Activated CD4-positive, alpha-beta T cell treated with anti-CD3 and anti-CD28 coated beads for 4 hours (primary cell): ENCODE data around the gene SPAG9.

Experiments
- DNase-seq, 2 donors: peaks; one replicate each; pipeline ENCODE4 v3.0.0-alpha.2; 2020

Gene SPAG9

DNA sequence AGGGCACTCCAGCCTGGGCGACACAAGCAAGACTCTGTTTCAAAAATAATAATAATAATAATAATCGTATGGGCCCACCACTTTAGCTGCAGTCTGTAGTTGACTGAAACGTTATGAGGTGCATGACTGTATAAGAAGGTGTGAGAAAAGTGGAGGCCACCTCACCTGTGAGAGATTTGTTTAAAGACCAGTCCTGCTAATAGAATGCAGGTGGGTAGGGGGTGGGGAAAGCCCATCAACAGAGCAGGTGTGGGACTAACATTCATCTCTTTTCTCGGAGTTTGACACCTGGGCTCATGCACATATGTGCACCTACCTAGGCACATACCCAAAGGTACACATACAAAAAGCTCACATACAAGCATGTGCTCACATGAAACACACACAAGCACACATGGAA lies 186.5 kb downstream of the SPAG9 start:
- DNase-seq: no peak

DNA sequence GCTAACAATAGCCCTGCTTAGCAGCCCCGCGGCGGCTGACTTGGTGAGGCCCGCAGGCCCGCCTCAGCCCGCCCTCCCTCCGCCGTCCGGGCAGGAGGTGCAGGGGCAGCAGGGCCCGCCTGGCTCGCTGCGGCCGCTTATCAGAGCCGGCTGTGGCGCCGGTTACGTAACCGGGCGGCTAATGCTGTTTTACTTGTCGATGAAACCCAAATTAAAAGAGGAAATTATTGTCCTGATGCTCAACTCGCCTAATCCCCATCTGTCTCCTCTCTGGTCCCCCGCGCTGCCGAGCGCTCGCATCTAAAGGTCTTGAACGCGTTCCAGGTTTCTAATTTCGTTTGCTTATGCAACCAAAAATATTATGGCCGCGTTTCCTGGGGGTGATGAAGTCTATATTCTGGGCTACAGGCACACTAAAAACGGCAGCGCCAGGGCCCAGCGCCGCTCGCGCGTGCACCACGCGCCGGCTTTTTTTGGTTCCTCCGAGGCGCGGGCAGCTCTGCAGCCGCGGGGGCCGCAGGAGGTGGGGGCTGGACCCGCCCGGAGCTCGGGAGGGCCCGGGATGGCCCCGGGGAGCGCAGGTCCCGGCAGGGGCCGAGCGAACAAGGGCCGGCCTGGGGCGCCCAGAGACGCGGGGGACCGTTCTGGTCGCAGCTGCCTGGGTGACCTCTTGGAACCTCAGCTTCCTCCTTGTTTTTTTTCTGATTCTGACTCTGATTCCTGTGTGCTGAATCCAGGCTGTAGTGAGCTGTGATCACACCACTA lies 189.3 kb downstream of the SPAG9 start:
- peak; percentile 32 to 38 for DNase-seq

DNA sequence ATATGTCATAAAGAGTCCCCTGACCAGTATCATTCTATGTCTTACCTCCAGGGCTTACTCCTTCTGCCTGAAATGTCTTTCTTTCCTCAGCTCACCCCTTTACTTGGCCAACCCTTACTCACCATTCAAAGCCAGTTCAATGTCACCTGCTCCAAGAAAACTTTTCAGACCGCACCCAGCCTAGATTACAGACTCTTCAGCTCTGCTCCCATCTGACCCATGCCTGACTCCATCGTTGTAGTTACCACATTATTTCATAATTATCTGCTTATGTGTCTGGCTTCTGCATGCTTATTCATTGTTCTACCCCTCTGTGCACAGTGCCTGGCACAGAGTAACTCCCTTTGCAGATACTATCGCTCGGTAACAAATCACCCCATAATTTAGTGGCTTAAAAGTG lies 192.0 kb downstream of the SPAG9 start:
- no peak for DNase-seq

DNA sequence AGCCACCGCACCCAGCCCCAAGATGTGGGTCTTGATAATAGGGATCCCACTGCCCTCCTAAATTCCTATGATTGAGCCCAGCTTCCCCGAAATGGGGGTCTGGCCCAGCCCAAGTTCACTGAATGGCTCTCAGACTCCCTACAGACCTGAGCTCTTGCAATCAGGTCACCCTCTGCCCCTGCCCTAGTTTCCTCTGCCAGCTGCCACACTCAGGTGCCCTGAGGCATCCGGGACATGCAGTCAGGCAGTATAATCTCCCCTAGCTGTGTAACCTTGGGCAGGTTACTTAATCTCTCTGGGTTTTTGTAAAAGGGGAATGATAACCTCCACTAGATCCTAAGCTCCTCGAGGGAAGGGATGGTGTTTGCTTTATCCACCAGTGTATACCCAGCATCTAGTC lies 193.4 kb downstream of the SPAG9 start:
- DNase-seq: no peak

DNA sequence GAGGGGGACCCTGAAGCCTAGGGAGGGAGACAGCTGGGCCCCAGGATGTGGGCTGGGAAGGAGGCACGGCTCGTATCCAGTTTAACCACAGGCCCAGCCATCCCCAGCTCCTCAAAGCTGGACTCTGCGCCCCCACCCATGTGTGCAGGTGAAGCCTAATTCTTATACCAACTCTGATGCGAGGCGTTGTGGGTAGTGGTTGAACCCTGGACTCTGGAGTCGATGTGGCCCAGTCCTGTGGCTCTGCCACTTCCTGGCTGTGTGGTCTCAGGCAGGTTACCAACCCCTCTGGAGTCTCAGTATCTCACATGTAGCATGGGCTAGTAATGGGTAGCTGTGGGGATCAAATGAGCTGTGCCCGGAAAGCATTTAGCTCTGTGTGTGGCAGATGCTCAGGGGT lies 194.1 kb downstream of the SPAG9 start:
- no peak for DNase-seq

DNA sequence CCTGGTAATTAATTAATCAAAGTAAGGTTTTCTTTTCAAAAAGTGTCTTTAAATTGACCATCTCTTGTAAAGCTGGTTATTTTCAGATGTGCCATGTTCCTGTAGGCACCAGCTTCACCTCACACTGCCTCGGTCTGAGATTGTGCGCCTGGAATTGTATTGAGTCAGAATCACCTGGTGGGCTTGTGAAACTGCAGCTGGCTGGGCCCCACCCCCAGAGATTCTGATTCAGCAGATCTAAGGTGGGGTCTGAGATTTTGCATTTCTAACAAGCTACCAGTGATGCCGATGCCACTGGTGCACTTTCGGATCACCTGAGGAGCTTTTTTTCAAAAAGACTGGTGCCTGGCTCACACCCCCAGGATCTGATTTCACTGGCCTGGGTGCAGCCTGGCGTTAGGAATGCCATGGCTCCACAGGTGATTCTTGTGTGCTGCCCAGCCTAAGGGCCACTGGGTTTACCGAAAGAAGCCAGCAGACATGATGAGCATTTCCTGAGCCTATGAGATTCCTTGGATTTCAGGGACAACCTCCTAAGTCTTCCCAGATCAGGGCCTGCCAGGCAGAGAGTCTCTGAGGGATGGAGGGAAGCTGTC lies 195.3 kb downstream of the SPAG9 start:
- DNase-seq: no peak

DNA sequence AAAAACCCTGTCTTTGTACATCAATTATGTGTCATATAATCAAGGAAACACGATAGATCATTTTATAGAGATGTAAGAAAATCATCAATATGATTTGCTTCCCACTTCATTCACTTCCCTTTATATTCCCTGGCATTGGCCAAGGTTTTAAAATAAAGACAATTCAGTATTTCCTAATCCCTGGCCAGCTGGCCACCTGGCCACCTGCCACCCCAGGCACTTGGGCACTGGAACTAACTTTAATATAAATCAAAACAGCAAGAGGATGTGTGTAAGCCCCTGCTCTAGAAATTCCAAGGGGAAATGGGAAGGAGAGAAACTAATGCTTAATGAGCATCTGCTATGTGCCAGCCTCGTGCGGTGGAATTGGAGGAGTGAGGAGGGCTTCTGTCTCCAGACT lies 195.9 kb downstream of the SPAG9 start:
- DNase-seq: no peak

- DNase-seq: no peak
Observed at GRCh38 chr17:50924300-50924699, 196.4 kb downstream of the SPAG9 start.

- DNase-seq: no peak
Observed at GRCh38 chr17:50923611-50924010, 197.1 kb downstream of the SPAG9 start.

DNA sequence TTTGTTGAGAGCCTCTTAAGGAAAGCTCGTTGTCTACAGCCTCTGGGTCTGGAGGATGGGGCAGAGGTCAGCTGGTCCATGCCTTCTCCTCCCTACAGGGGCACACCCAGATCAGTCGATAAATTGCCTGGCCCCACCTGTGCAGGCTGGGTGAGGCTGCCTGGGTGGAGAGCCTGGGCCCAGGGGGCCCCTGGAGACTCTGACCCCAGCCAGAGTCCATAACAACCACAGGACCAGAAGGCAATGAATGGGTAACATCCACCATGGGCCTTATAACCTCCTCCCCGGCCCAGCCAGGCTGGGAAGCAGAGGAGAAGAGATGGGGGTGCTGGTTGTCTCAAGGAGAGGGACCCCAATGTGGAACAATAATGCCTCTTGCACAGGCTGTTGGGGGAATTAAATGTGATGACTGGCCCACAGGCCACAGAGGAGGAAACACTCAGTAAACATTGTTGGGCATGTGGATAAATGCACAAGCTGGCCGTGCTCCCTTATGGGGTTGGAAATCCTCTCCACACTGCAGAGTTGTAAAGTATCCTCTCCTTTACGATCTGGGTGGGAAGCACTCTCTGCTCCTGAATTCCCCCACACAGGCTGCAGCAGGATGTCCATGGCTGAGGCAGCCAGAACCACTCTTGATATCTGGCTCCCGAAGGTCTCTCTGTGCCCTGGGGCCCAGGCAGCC lies 197.8 kb downstream of the SPAG9 start:
- no peak for DNase-seq

DNA sequence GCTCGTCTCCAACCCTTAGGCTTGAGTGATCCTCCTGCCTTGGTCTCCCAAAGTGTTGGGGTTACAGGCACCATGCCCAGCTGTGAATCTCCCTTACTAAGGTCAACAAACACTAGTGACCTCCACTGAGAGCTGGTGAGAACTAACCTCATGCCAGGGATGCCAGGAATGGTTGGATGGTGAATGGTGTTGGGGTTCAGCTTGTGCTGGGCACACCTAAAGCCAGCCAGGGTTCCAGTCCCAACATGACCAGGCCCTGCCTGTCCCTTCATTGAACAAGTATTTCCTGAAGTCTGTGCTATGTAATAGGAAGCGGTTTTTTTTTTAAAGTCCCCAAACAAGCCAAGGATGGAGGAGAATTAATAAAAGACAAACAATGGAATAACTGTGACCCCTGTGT lies 198.6 kb downstream of the SPAG9 start:
- DNase-seq: no peak

GRCh38 chr17:50920891-50921586 lies 199.6 kb downstream of the SPAG9 start:
- DNase-seq: no peak

- DNase-seq: no peak
Observed at GRCh38 chr17:50920041-50920410, 200.6 kb downstream of the SPAG9 start.

DNA sequence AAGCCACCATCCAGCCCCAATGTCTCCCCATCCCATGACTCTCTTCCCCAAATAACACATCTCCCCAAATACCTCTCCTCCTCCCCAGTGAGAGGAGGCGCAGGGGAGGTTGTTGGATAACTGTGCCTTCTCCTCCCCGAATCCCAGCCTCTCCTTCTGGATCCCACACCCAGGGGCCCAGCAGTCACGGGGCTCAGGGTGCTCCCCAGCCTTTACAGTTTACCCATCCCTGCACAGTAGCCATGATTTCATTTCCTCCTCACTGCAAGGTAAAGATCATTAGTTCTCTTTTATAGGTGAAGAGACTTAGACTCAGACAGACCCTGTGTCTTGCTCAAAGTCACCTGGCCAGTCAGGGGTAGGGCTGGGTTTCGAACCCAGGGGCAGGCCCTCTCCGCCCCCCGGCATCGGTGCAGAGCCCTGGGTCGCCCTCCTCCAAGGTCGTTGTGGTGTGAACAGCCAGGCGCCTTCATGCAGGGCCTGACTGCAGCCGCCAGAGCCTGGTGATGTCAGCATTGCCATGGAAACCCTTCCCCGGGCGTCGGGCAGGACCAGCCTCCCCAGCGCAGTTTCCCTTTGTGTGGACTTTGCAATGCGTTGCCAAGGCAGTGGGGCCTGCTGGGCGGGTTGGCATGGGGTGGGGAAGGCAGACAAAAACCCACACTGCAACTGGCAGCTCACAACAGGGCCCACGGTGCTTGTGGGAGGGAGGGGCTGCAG lies 201.2 kb downstream of the SPAG9 start:
- peak; percentile 59 to 74 for DNase-seq

DNA sequence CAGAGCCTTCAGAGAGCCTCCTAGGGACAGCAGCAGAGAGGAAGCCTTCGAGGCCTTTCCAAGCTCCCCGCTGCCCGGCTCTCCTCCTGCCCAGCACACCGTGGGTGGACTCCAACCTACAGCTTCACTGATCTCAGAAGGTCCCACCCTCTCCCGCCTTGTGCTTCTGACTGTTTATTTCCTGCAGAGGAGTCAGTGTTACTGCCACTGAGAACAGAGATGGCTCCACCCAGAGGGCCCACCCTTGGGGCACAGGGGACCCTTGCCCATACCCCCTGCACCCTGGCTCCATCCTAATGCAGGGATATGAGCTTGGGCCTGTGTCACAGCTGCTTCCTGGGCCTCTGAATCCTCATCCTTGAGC lies 201.8 kb downstream of the SPAG9 start:
- DNase-seq: peak; percentile 22 to 53

DNA sequence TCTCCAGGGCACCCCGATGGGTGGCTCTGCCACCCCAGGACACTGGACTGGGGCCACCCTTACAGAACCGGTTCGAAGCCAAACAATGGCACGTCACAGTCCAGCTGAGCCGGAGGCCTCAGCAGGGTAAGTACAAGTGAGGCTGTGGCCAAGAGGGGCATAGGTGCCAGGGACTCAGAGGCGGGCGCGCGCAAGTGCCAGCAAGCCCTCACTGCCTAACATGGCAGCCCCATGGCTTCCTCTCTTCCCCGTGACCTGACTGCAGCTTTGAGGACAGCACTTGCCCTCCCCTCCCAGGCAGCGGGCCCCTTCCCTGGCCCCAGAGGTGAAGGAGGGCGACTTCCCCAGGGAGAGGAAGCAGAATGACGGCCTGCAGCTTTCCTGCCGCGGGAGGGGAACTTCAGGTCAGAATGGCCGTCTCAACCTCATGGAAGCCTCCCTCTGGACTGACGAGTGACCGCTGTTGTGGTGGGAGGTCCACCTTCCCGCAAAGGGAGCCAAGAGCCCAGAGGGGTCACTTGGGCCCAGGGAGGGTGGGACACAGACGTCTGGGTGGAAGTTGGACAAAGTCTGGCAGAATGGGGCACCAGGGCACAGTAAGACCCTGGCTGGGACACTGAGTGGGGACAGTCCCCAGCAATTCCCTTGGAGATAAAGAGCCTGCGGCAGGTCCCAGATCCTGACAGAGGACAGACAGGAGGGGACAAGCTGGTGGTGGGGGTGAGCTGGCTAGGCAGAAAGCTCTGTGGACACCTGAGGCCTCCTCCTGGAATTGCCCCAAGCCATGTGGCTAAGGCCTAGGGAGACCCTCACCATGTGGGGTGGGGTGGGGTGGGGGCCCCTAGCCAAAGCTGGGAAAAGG lies 202.4 kb downstream of the SPAG9 start:
- DNase-seq: no peak

GRCh38 chr17:50917418-50917743 lies 203.3 kb downstream of the SPAG9 start:
- DNase-seq: no peak

DNA sequence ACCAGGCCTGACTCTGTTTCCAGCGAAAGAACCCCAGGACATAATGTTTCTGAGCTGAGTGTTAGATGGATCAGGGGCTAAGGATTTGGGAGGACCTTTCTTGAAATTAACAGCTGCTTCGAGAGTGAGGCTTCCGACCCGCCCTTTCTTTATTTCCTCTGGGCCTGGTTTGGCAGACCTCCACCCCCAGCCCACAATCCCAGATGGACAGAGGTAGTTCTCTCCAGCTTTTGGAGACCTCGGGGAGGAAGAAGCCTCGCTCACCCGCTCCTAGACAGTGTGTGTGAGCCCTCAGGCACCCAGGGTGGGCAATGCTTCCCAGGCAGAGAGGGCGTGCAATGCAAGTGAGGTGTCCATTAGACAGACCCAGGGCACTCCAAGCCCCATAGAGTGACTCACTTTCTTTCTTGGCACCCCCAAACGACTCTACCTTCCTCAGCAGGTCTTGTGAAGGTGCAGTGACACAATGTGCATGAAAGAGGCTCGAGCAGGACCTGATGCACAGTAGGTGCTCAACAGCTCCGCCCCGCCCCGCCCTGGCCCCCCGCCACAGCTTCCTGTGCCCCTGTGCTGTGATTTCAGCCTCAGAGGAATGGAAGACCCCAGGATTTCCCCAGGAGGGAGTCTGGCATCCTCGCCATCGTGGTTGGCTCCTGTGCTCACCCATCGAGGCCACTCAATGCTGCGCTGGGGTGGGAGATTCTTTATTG lies 203.8 kb downstream of the SPAG9 start:
- no peak for DNase-seq

DNA sequence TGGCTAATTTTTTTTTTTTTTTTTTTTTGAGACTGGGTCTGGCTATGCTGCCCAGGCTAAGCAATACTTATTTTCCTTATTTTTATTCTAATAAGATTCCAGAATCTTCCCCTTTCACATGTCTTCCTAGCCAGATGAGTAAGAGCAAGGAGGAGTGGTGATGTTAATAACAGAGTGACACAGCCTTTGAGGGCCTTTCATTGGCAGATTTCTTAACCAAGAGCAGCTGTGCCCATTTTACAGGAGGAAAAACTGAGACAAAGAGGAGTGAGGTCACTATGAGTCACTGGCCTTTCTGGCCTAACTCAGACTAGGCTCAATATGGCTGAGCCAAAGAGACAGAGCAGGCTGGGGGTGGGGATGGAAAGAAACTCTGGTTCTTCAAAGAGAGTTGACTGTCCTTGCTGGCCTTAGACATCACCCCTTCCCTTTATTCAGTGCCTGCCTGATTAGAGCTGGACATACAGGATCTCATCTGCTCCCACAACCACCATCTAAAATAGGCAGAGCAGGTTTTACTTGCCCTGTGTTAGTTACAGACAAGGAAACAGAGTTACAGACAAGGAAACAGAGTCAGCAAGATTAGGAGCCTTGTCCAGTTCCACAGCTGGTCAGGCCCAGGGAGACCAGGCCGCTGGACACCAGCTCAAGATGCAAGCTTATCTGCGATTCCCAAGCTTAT lies 204.5 kb downstream of the SPAG9 start:
- DNase-seq: peak; percentile 28 to 34

GRCh38 chr17:50914505-50915063 lies 206.1 kb downstream of the SPAG9 start:
- DNase-seq: no peak

DNA sequence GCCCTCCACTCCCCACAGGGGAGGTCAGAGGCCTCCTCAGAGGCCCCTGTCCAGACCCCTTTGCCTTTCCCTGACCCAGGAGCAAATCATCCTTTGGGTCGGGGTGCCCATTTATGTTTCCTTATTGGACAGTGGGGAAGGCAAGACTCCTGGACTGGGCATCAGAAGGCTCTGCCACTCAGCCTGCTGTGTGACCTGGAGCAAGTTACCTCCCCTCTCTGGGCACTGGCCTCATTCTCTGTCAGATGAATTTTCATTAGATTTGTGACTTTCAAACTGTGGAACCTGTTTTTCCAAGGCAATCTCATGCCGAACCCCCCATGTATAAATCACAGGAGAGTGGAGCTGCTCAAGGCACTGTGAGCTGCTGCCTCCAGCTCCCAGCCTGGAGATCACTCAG lies 207.5 kb downstream of the SPAG9 start:
- DNase-seq: no peak
